ENCODE measurements around the gene CD69. TPM values are rescaled to one million over a fixed set of nuclear protein-coding genes. Genes with fewer than 3 reads are reported as not detected.

The CD69 gene
- 10 to 100 TPM in 1 of 4 donors, 1 to 10 TPM in 3; 5.0 to 18.2 (median 6.2) TPM for total RNA-seq

DNA sequence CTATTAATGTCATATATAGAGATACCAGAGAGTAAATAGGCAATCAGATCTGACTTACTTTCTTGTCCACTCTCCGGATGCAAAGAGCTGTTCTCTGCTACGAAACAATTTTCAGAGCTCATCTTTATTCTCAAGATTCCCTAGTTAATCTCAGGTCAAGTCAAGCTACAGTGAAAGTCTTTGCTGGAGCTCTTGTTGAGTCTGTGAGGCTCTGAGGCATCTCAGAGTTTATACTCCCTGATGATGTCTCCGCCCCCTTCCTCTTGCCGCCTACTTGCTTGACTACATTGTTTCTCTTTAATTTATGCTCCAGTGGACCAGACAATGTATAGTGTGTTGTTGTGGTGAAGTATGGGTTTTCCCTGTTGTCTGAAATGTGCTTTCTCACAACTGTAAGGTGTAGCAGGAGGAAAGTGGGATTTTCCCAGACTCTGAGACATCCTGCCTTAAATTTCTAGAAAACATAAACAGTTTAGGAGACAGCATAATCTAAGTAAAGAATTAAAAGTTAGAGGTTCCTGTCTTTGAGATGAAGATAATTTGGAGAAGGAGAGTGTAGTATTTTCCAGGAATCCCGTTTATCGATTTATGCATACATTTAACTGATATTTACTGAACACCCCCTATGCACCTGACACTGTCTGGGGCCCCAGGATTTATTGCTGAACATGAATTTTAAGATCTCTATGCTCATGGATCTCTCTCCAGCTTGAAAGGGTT lies at the start of gene CD69:
Gene CD69, minus strand, starts transcription at position 203 of the 720 bp plus-strand sequence. Its CDS starts 81 bp downstream, at position 122.
- intact Hi-C loops (cut with DNase I): no loop called here
- no peaks in the 10 kb centered on the region for H3K9me3 ChIP-seq
- no peaks in the 10 kb centered on the region for H3K36me3 ChIP-seq
- TF ChIP-seq, protein P1, sequence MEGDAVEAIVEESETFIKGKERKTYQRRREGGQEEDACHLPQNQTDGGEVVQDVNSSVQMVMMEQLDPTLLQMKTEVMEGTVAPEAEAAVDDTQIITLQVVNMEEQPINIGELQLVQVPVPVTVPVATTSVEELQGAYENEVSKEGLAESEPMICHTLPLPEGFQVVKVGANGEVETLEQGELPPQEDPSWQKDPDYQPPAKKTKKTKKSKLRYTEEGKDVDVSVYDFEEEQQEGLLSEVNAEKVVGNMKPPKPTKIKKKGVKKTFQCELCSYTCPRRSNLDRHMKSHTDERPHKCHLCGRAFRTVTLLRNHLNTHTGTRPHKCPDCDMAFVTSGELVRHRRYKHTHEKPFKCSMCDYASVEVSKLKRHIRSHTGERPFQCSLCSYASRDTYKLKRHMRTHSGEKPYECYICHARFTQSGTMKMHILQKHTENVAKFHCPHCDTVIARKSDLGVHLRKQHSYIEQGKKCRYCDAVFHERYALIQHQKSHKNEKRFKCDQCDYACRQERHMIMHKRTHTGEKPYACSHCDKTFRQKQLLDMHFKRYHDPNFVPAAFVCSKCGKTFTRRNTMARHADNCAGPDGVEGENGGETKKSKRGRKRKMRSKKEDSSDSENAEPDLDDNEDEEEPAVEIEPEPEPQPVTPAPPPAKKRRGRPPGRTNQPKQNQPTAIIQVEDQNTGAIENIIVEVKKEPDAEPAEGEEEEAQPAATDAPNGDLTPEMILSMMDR (IDR thresholded peaks at IDR 0.05): no peak
- TF ChIP-seq POLR2A (IDR thresholded peaks at IDR 0.05): peak in 1 of 2 donors; percentile 28
- peak in 1 of 2 donors; percentile 29 for DNase-seq
- 43 to 47% methylated on average over 6 of the region's 6 CpGs for WGBS, 2 donors
- peaks cover 0 to 5% of the 10 kb centered on the region in 2 donors for H3K4me1 ChIP-seq
- H3K27me3 ChIP-seq: no peaks in the 10 kb centered on the region
- no peak within 1 kb of the TSS for H3K27ac ChIP-seq
- H3K4me3 ChIP-seq (replicated peaks in 1 of 3): no peak within 1 kb of the TSS

DNA sequence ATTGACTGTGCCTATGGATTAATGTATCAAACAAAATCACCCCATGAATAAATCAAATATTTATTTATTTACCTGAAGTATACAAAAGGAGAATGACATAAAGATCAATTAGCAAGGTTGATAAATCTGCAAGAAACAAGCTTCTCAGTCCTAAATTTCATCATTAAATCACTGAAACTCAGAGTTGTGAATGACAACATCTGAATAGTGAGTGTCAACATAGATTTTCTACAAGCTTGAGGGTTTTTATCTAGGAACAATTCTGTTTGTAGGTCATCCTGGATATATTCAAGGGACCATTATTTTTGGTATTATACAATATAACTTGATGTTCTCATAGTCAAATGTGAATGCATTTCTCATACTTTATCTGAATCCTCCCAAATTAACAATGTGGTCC lies 49.2 kb upstream of the CD69 start:
- H3K27me3 ChIP-seq: no peaks in the 10 kb centered on the region
- TF ChIP-seq POLR2A (IDR thresholded peaks at IDR 0.05): no peak
- TF ChIP-seq, protein P1 (IDR thresholded peaks at IDR 0.05): no peak
- DNase-seq: no peak
- no peaks in the 10 kb centered on the region for H3K9me3 ChIP-seq
- H3K4me1 ChIP-seq: no peaks in the 10 kb centered on the region
- H3K36me3 ChIP-seq: no peaks in the 10 kb centered on the region
- no peak overlapping the region for H3K4me3 ChIP-seq (replicated peaks in 1 of 3)
- no peak overlapping the region for H3K27ac ChIP-seq
- intact Hi-C loops (cut with DNase I): no loop called here

DNA sequence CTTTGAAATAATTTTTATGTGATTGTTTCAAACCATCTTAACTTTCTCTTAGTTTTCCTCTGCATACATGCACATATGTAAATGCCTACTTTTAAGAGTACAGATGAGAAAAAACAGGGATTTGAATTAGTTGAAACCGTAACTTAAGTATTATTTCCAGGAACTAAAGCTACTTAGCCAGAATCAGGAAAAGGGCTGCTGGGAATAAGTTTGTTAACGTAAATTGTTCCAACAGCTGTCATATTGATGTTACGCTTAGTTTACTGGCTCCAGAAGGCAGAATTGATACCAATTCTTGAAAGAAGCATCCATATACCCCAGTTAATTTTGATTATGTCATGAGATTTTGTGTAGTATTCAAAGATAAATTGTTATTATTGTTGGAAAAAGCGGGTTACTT lies 48.6 kb upstream of the CD69 start:
- H3K27ac ChIP-seq: no peak overlapping the region
- H3K4me1 ChIP-seq: no peaks in the 10 kb centered on the region
- no peaks in the 10 kb centered on the region for H3K36me3 ChIP-seq
- H3K27me3 ChIP-seq: no peaks in the 10 kb centered on the region
- TF ChIP-seq, protein P1 (IDR thresholded peaks at IDR 0.05): no peak
- no peak for TF ChIP-seq POLR2A (IDR thresholded peaks at IDR 0.05)
- H3K4me3 ChIP-seq (replicated peaks in 1 of 3): no peak overlapping the region
- DNase-seq: no peak
- H3K9me3 ChIP-seq: no peaks in the 10 kb centered on the region
- 79 to 81% methylated on average over 4 of the region's 4 CpGs for WGBS, 2 donors
- intact Hi-C loops (cut with DNase I): no loop called here

DNA sequence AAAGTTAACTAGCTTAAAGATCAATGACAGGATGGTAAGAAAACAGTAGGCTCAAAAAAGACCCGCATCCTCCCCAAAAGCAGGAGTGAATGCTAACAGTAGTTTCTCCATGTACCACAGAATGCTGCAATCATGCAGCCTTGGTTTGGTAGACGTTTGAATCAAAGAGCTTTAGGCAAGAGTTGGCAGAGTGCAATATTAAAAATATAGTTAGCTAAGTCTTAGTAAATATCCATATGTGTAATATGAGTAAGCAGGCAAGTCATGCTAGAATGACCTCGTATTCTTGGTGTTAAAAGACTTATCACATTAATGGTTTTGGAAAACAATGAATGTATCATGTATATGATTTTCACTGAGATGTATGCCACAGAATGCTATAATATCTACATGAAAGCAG lies 47.8 kb upstream of the CD69 start:
- Histone ChIP-seq H3K4me1 (no peaks in the 10 kb centered on the region), H3K4me3 (replicated peaks in 1 of 3) (no peak overlapping the region), H3K27me3 (no peaks in the 10 kb centered on the region), H3K27ac (no peak overlapping the region), H3K36me3 (no peaks in the 10 kb centered on the region), H3K9me3 (no peaks in the 10 kb centered on the region)
- TF ChIP-seq POLR2A (IDR thresholded peaks at IDR 0.05): no peak
- TF ChIP-seq, protein P1 (IDR thresholded peaks at IDR 0.05): no peak
- DNase-seq: no peak
- intact Hi-C loops (cut with DNase I): no loop called here
- 70 to 74% methylated on average over 3 of the region's 3 CpGs for WGBS, 2 donors

DNA sequence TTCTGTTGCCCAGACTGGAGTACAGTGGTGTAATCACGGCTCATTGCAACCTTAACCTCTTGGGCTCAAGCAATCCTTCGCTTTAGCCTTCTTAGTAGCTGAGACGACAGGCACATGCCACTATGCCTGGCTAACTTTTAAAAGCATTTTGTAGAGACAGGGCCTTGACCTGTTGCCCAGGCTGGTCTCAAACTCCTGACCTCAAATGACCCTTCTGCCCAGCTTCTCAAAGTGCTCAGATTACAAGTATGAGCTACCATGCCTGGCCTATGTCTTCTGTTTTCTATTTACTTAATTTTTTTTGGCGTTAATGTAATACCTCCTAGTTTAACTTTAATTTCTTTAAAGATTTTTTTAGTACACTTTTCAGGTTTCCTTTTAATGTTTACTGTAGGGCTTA lies 46.0 kb upstream of the CD69 start:
- no peaks in the 10 kb centered on the region for H3K36me3 ChIP-seq
- no peaks in the 10 kb centered on the region for H3K4me1 ChIP-seq
- WGBS, 2 donors: 59 to 75% methylated on average over 4 of the region's 4 CpGs
- TF ChIP-seq POLR2A (IDR thresholded peaks at IDR 0.05): no peak
- TF ChIP-seq, protein P1 (IDR thresholded peaks at IDR 0.05): no peak
- intact Hi-C loops (cut with DNase I): no loop called here
- no peak overlapping the region for H3K4me3 ChIP-seq (replicated peaks in 1 of 3)
- no peaks in the 10 kb centered on the region for H3K27me3 ChIP-seq
- H3K27ac ChIP-seq: no peak overlapping the region
- H3K9me3 ChIP-seq: no peaks in the 10 kb centered on the region
- DNase-seq: no peak

All from thyroid gland (tissue), 4 donors.